Activated B cell treated with CpG ODN at 0.5 μM for 24 hours (primary cell): ENCODE data around the gene UGT1A5. TPM values are rescaled to one million over a fixed set of nuclear protein-coding genes. Genes with fewer than 3 reads are reported as not detected.

Source experiments
- ATAC-seq: fragments of 200-7000 bp; cut with Tn5 transposase; one replicate; pipeline ENCODE4 v1.10.0; 2021; ENCODE audit warnings: low read depth, mild to moderate bottlenecking, moderate library complexity
- CTCF ChIA-PET: fragments of 350-600 bp; sonication (Branson Sonifier 250); formaldehyde crosslinking; loops from one replicate; lab custom pipeline; 2021; ENCODE audit warnings: antibody characterized with exemption; lab: Charles Lee
- POLR2A ChIA-PET: fragments of 350-600 bp; sonication (Branson Sonifier 250); formaldehyde crosslinking; loops from one replicate; lab custom pipeline; 2021; ENCODE audit warnings: antibody characterized with exemption; lab: Charles Lee
- DNase-seq: peaks from one replicate; pipeline ENCODE4 v3.0.0; 2022
- H3K27ac Mint-ChIP-seq: one replicate; pipeline ENCODE4 v1.8.0; 2020; ENCODE audit warnings: mixed read lengths
- H3K27me3 Mint-ChIP-seq: one replicate; pipeline ENCODE4 v1.8.0; 2021; ENCODE audit warnings: mixed read lengths
- H3K36me3 Mint-ChIP-seq: one replicate; pipeline ENCODE4 v1.8.0; 2021; ENCODE audit warnings: low read depth, mixed read lengths
- H3K4me1 Mint-ChIP-seq: one replicate; pipeline ENCODE4 v1.8.0; 2021; ENCODE audit warnings: mixed read lengths
- H3K4me3 Mint-ChIP-seq: one replicate; pipeline ENCODE4 v1.8.0; 2020; ENCODE audit warnings: mild to moderate bottlenecking, mixed read lengths
- H3K9me3 Mint-ChIP-seq: one replicate; pipeline ENCODE4 v1.8.0; 2020; ENCODE audit warnings: mixed read lengths
- CTCF ChIP-seq: fragments of 200-600 bp; IDR thresholded peaks from one replicate; pipeline ENCODE4 v1.8.0; 2022; ENCODE audit warnings: antibody characterized with exemption, mild to moderate bottlenecking
- intact Hi-C: fragments of 100-400 bp; cut with micrococcal nuclease; formaldehyde crosslinking; loops from one replicate; pipeline ENCODE4 v1.15.1; 2024
- total RNA-seq: library from RNA; stranded (reverse); gene quantifications from 2 replicates; pipeline ENCODE4 v1.2.3, GENCODE V29; 2022

The UGT1A5 gene
- total RNA-seq, 1 donor from 2014 or later: not detected

GRCh38 chr2:233778030-233778429 is 65.3 kb downstream of the UGT1A5 start, which contains the start of gene MROH2A:
MROH2A (plus strand) TSS chr2:233778330; CDS start chr2:233779359, 1,029 bp downstream.
- Mint-ChIP-seq H3K4me1 (no peaks in the 10 kb centered on the region), H3K4me3 (no peak within 1 kb of the TSS), H3K9me3 (peaks cover 12% of the 10 kb centered on the region), H3K36me3 (no peaks in the 10 kb centered on the region), H3K27ac (no peak within 1 kb of the TSS), H3K27me3 (peaks cover 27% of the 10 kb centered on the region)
- ChIA-PET CTCF (no interaction called here), POLR2A (no interaction called here)
- no peak for DNase-seq
- TF ChIP-seq CTCF: no peak
- intact Hi-C loops: no loop called here
- no peak for ATAC-seq

GRCh38 chr2:233779722-233780121 is 67.0 kb downstream of the UGT1A5 start:
- Mint-ChIP-seq H3K9me3 (peaks cover 12% of the 10 kb centered on the region), H3K4me3 (no peak overlapping the region), H3K36me3 (no peaks in the 10 kb centered on the region), H3K27me3 (peaks cover 29% of the 10 kb centered on the region), H3K4me1 (no peaks in the 10 kb centered on the region), H3K27ac (no peak overlapping the region)
- DNase-seq (no peak), ATAC-seq (no peak)
- intact Hi-C loops: no loop called here
- POLR2A ChIA-PET: no interaction called here
- TF ChIP-seq CTCF: no peak
- CTCF ChIA-PET: no interaction called here

- H3K9me3 Mint-ChIP-seq: peaks cover 11% of the 10 kb centered on the region
- H3K27ac Mint-ChIP-seq: no peak overlapping the region
- no peak for DNase-seq
- ChIA-PET POLR2A (no interaction called here), CTCF (no interaction called here)
- H3K27me3 Mint-ChIP-seq: peaks cover 24% of the 10 kb centered on the region
- H3K4me3 Mint-ChIP-seq: no peak overlapping the region
- intact Hi-C loops: no loop called here
- no peaks in the 10 kb centered on the region for H3K36me3 Mint-ChIP-seq
- no peak for TF ChIP-seq CTCF
- ATAC-seq: no peak
- no peaks in the 10 kb centered on the region for H3K4me1 Mint-ChIP-seq
These were observed 68.1 kb downstream of the UGT1A5 start for GRCh38 chr2:233780771-233781170.

GRCh38 chr2:233789554-233789953 is 76.8 kb downstream of the UGT1A5 start:
- Mint-ChIP-seq H3K4me1 (no peaks in the 10 kb centered on the region), H3K9me3 (peaks cover 2% of the 10 kb centered on the region), H3K4me3 (no peak overlapping the region), H3K27ac (no peak overlapping the region), H3K36me3 (no peaks in the 10 kb centered on the region), H3K27me3 (peaks cover 7% of the 10 kb centered on the region)
- ChIA-PET CTCF (no interaction called here), POLR2A (no interaction called here)
- intact Hi-C loops: no loop called here
- no peak for ATAC-seq
- no peak for TF ChIP-seq CTCF
- no peak for DNase-seq

- H3K36me3 Mint-ChIP-seq: no peaks in the 10 kb centered on the region
- POLR2A ChIA-PET: no interaction called here
- no peak overlapping the region for H3K27ac Mint-ChIP-seq
These were observed 78.6 kb downstream of the UGT1A5 start for GRCh38 chr2:233791151-233791882.

More at GRCh38 chr2:233791151-233791882, 78.6 kb downstream of the UGT1A5 start:
- intact Hi-C loops: no loop called here
- CTCF ChIA-PET: no interaction called here
- DNase-seq (no peak), ATAC-seq (no peak)
- no peaks in the 10 kb centered on the region for H3K9me3 Mint-ChIP-seq
- H3K4me3 Mint-ChIP-seq: no peak overlapping the region
- no peaks in the 10 kb centered on the region for H3K4me1 Mint-ChIP-seq
- TF ChIP-seq CTCF: no peak
- peaks cover 7% of the 10 kb centered on the region for H3K27me3 Mint-ChIP-seq
